HepG2 (cell line): Measurements from ENCODE around the gene NPHP3. TPM values are rescaled to one million over a fixed set of nuclear protein-coding genes. Genes with fewer than 3 reads are reported as not detected.

Source experiments
- ARNT ChIP-seq: fragments of 450-650 bp; IDR thresholded peaks from 2 replicates; pipeline ENCODE4 v1.6.1; 2017
- ATF4 ChIP-seq, 2 experiments: fragments of 450-650 bp in 1 of 2; sonication (generic) in 1 of 2; formaldehyde crosslinking; IDR thresholded peaks; 2 replicates each; pipeline versions ENCODE4 v1.5.0 to v1.8.0; 2020 to 2022; ENCODE audit warnings: mild to moderate bottlenecking in 1 of 2, missing genetic modification reagents in 1 of 2
- BCL6 ChIP-seq: IDR thresholded peaks from 2 replicates; pipeline ENCODE4 v1.6.1; 2016; ENCODE audit warnings: missing genetic modification reagents, missing compliant biosample characterization
- GPN1 ChIP-seq: sonication (generic); formaldehyde crosslinking; IDR thresholded peaks from 2 replicates; pipeline ENCODE4 v1.5.1; 2020; ENCODE audit warnings: missing genetic modification reagents, borderline replicate concordance
- HDAC6 ChIP-seq: fragments of 200-600 bp; sonication (generic); IDR thresholded peaks from 2 replicates; pipeline ENCODE4 v1.7.0; 2017; ENCODE audit warnings: mild to moderate bottlenecking, antibody characterized with exemption, low read length, low read depth
- MTF1 ChIP-seq: sonication (generic); formaldehyde crosslinking; IDR thresholded peaks from 2 replicates; pipeline ENCODE4 v1.5.0; 2020; ENCODE audit warnings: missing genetic modification reagents
- MXD3 ChIP-seq: IDR thresholded peaks from 2 replicates; pipeline ENCODE4 v1.6.1; 2016; ENCODE audit warnings: mild to moderate bottlenecking, missing biosample characterization, missing genetic modification reagents
- NAIF1 ChIP-seq: sonication (generic); formaldehyde crosslinking; IDR thresholded peaks from 2 replicates; pipeline ENCODE4 v1.5.0; 2020; ENCODE audit warnings: mild to moderate bottlenecking, missing genetic modification reagents, borderline replicate concordance
- POLR2G ChIP-seq: fragments of 200-400 bp; formaldehyde crosslinking; IDR thresholded peaks from 2 replicates; pipeline ENCODE4 v1.6.1; 2018; ENCODE audit warnings: mild to moderate bottlenecking, low read depth, low read length, moderate library complexity
- RBM39 ChIP-seq: fragments of 200-400 bp; formaldehyde crosslinking; IDR thresholded peaks from one replicate; pipeline ENCODE4 v1.6.1; 2018; ENCODE audit warnings: antibody characterized with exemption, mild to moderate bottlenecking, low read depth, low read length; ENCODE audit not compliant: poor library complexity, severe bottlenecking
- RELA ChIP-seq: sonication (generic); formaldehyde crosslinking; IDR thresholded peaks from 2 replicates; pipeline ENCODE4 v1.4.0; 2020; ENCODE audit warnings: missing genetic modification reagents
- RFX1 ChIP-seq: fragments of 450-650 bp; IDR thresholded peaks from 2 replicates; pipeline ENCODE4 v1.6.1; 2017
- SAP130 ChIP-seq: IDR thresholded peaks from 2 replicates; pipeline ENCODE4 v1.6.1; 2016; ENCODE audit warnings: low read depth
- TBX2 ChIP-seq: sonication (generic); formaldehyde crosslinking; IDR thresholded peaks from 2 replicates; pipeline ENCODE4 v1.5.0; 2020; ENCODE audit warnings: missing genetic modification reagents, mild to moderate bottlenecking, borderline replicate concordance
- TGIF2 ChIP-seq: IDR thresholded peaks from 2 replicates; pipeline ENCODE4 v1.6.1; 2016; ENCODE audit warnings: control low read depth, missing compliant biosample characterization
- TOE1 ChIP-seq: sonication (generic); formaldehyde crosslinking; IDR thresholded peaks from 2 replicates; pipeline ENCODE4 v1.4.0; 2020; ENCODE audit warnings: mild to moderate bottlenecking, missing genetic modification reagents
- ZNF12 ChIP-seq: sonication (generic); formaldehyde crosslinking; IDR thresholded peaks from 2 replicates; pipeline ENCODE4 v1.5.0; 2020; ENCODE audit warnings: missing genetic modification reagents
- ZNF232 ChIP-seq: sonication (generic); formaldehyde crosslinking; IDR thresholded peaks from 2 replicates; pipeline ENCODE4 v1.4.0; 2020; ENCODE audit warnings: missing genetic modification reagents, borderline replicate concordance
- ZNF30 ChIP-seq: sonication (generic); formaldehyde crosslinking; IDR thresholded peaks from 2 replicates; pipeline ENCODE4 v1.5.0; 2020; ENCODE audit warnings: mild to moderate bottlenecking, missing genetic modification reagents
- ZNF558 ChIP-seq: sonication (generic); formaldehyde crosslinking; IDR thresholded peaks from 2 replicates; pipeline ENCODE4 v1.9.0; 2022; ENCODE audit warnings: mild to moderate bottlenecking, missing genetic modification reagents, borderline replicate concordance
- ZNF614 ChIP-seq: IDR thresholded peaks from 2 replicates; pipeline ENCODE4 v1.6.1; 2018; ENCODE audit warnings: missing biosample characterization, missing genetic modification reagents, inconsistent platforms, borderline replicate concordance
- ZNF850 ChIP-seq: sonication (generic); formaldehyde crosslinking; conservative IDR thresholded peaks from 2 replicates; pipeline ENCODE4 v1.9.0; 2021; ENCODE audit warnings: mild to moderate bottlenecking, missing genetic modification reagents
- ZSCAN25 ChIP-seq: sonication (generic); formaldehyde crosslinking; IDR thresholded peaks from 2 replicates; pipeline ENCODE4 v1.8.0; 2022; ENCODE audit warnings: mild to moderate bottlenecking, missing genetic modification reagents
- polyA plus RNA-seq, 8 experiments: library from polyadenylated mRNA; depleted of rRNA in 3 of 8; stranded (reverse) in 7 of 8; unstranded in 1 of 8; fragments of >200 nt; fragmentation: Illumina TruSeq in 4 of 8; extraction: Trizol in 4 of 8; gene quantifications; 2 replicates each; pipeline versions ENCODE4 v1.2.1 to v1.2.3, GENCODE V29; 2011 to 2016; ENCODE audit warnings: low read depth in 4 of 8, missing spikeins in 1 of 8, mixed read lengths in 1 of 8; ENCODE audit not compliant: insufficient read depth in 1 of 8
- total RNA-seq, 5 experiments: library from RNA; depleted of rRNA; stranded (reverse); fragments of >200 nt; fragmentation: Illumina TruSeq; extraction: Trizol; gene quantifications; 2 replicates each; pipeline ENCODE4 v1.2.3, GENCODE V29; 2016; ENCODE audit warnings: low read depth in 1 of 5
- TF ChIP-seq, protein P1 (sequence below): sonication (generic); formaldehyde crosslinking; IDR thresholded peaks from 2 replicates; pipeline ENCODE4 v1.4.0; 2020; ENCODE audit warnings: missing genetic modification reagents, borderline replicate concordance
- TF ChIP-seq, protein P2 (sequence below): sonication (generic); formaldehyde crosslinking; IDR thresholded peaks from 2 replicates; pipeline ENCODE4 v1.8.1; 2023; ENCODE audit warnings: mild to moderate bottlenecking, moderate library complexity, missing genetic modification reagents

Gene NPHP3
- total and polyA plus RNA-seq, 2 of the 13 experiments (the other 11 are each of a cell fraction or from before 2014, with no cell fraction given), result 11.0 to 20.2 TPM

- TF ChIP-seq, protein P1, sequence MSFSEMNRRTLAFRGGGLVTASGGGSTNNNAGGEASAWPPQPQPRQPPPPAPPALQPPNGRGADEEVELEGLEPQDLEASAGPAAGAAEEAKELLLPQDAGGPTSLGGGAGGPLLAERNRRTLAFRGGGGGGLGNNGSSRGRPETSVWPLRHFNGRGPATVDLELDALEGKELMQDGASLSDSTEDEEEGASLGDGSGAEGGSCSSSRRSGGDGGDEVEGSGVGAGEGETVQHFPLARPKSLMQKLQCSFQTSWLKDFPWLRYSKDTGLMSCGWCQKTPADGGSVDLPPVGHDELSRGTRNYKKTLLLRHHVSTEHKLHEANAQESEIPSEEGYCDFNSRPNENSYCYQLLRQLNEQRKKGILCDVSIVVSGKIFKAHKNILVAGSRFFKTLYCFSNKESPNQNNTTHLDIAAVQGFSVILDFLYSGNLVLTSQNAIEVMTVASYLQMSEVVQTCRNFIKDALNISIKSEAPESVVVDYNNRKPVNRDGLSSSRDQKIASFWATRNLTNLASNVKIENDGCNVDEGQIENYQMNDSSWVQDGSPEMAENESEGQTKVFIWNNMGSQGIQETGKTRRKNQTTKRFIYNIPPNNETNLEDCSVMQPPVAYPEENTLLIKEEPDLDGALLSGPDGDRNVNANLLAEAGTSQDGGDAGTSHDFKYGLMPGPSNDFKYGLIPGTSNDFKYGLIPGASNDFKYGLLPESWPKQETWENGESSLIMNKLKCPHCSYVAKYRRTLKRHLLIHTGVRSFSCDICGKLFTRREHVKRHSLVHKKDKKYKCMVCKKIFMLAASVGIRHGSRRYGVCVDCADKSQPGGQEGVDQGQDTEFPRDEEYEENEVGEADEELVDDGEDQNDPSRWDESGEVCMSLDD (CRISPR knock-in tag), result no peak
- TF ChIP-seq ZNF558 (CRISPR knock-in tag) (no peak), NAIF1 (CRISPR knock-in tag) (no peak), ARNT (no peak), BCL6 (0 out of 2 replicates have a peak, but pooled peaks have one; percentile 15), TBX2 (CRISPR knock-in tag) (no peak; the same call in 1 of the 2 replicates), ZSCAN25 (CRISPR knock-in tag) (no peak), GPN1 (CRISPR knock-in tag) (no peak), ATF4 (CRISPR knock-in tag; IDR thresholded peaks at IDR 0.05) (no peak), ZNF232 (no peak), SAP130 (CRISPR knock-in tag) (peak; percentile 67), RFX1 (no peak), HDAC6 (no peak), MTF1 (CRISPR knock-in tag) (no peak), MXD3 (CRISPR knock-in tag) (no peak), POLR2G (peak; percentile 64), TOE1 (CRISPR knock-in tag) (no peak), ZNF614 (CRISPR knock-in tag) (peak; percentile 16; the same call in 1 of the 2 replicates), ZNF30 (CRISPR knock-in tag) (no peak), TGIF2 (no peak), ZNF12 (CRISPR knock-in tag) (no peak), RBM39 (no peak), RELA (no peak), ZNF850 (CRISPR knock-in tag) (no peak)
- TF ChIP-seq, protein P2, sequence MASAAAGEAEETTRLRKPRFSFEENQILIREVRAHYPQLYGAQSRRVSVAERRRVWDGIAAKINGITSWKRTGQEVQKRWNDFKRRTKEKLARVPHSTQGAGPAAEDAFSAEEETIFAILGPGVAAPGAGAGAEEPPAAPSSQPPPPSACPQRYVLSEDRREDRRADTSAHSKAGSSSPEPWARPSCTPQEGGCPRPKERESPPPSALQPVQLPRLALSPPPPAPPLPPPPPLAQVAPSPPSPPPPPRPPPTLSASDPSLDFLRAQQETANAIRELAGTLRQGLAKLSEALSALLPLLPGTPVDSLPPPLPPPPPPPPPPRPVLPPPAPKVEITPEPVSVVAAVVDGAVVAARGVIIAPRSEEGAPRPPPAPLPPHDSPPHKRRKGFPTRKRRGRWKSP (CRISPR knock-in tag), result no peak
Measured at GRCh38 chr3:132723024-132723950, 1.1 kb upstream of the NPHP3 start (continued).
